Cardiac fibroblast (primary cell): Measurements from ENCODE around the gene HHAT.

Experiments
- DNase-seq, 2 donors: peaks; one replicate each; pipeline versions ENCODE4 v3.0.0 to v3.0.0-alpha.2; 2010; ENCODE audit warnings: low read depth in 2 of 2
- H3K4me3 ChIP-seq, 2 donors: replicated peaks in 1 of 2; 1 replicate in 1 of 2; 2 replicates in 1 of 2; pipeline ENCODE4 v1.5.1; 2011; ENCODE audit warnings: low read depth in 2 of 2, low read length in 2 of 2, mild to moderate bottlenecking in 2 of 2, moderate library complexity in 1 of 2
- TF ChIP-seq, protein P1 (sequence below): IDR thresholded peaks from one replicate; pipeline ENCODE4 v1.5.1; 2011; ENCODE audit warnings: low read depth, mild to moderate bottlenecking, low read length, inconsistent platforms

Gene HHAT

DNA sequence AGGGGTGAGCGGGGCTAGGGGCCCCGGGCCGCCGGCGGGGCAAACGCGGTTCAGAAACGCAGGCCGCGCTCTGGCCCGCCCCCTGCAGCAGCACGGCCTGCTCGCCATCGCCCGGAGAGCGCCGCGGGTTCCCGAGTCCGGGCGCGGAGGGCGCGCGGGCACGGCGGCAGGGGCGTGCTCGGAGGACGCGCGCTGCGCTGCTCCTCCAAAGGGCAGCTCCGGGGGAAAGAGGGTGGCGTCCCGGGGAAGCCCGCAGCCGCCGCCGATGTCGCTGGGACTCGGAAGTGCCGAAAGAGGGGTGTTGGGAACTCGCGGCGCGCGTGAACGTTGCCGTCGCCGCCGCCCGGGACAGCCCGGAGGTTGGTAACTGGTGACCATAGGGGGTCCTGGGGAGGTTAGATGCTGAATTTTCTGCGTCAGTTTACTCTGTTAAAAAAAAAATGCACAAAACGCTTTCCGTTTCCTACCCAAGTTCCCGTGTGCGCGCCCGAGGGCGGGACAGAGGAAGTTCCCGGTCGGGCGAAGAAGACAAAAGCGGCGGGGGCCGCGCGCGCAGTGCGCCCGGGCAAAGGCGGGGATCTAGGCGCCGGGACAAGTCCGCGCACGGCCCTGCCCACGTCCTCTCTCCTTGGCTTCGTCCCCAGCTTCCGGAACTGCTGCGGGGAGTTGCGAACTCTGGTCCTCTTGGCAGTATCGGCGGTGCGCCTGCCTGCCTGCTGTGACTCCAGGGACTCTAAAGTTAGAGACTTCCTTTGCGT lies at the start of gene HHAT:
Gene HHAT (plus strand): TSS at position 157 of the 758 bp plus-strand sequence. CDS start 20,074 bp downstream, outside the sequence.
- TF ChIP-seq, protein P1, sequence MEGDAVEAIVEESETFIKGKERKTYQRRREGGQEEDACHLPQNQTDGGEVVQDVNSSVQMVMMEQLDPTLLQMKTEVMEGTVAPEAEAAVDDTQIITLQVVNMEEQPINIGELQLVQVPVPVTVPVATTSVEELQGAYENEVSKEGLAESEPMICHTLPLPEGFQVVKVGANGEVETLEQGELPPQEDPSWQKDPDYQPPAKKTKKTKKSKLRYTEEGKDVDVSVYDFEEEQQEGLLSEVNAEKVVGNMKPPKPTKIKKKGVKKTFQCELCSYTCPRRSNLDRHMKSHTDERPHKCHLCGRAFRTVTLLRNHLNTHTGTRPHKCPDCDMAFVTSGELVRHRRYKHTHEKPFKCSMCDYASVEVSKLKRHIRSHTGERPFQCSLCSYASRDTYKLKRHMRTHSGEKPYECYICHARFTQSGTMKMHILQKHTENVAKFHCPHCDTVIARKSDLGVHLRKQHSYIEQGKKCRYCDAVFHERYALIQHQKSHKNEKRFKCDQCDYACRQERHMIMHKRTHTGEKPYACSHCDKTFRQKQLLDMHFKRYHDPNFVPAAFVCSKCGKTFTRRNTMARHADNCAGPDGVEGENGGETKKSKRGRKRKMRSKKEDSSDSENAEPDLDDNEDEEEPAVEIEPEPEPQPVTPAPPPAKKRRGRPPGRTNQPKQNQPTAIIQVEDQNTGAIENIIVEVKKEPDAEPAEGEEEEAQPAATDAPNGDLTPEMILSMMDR: no peak
- peak; percentile 79 to 81 for DNase-seq
- peak within 1 kb of the TSS; percentile 68 to 79 for H3K4me3 ChIP-seq

DNA sequence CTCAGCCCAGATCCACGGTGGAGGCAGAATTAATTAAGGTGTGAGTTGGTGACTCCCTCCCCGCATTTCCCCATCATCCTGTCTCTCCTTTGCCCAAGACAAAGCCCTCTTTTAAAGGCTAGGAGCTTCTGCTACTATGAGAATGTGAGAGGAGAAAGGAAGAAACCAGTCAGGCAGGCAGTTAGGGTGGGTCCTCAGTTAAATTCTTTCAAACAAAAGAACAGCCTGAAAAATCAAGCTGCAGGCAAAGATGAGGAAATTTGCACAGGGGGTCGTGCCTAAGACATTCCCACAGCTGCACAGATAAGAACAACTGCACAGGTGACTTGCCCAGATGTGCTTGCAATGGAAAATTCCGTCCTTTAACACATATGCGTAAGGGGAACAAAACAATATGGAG lies 48.5 kb upstream of the HHAT start:
- no peak overlapping the region for H3K4me3 ChIP-seq
- DNase-seq: no peak
- TF ChIP-seq, protein P1: no peak

DNA sequence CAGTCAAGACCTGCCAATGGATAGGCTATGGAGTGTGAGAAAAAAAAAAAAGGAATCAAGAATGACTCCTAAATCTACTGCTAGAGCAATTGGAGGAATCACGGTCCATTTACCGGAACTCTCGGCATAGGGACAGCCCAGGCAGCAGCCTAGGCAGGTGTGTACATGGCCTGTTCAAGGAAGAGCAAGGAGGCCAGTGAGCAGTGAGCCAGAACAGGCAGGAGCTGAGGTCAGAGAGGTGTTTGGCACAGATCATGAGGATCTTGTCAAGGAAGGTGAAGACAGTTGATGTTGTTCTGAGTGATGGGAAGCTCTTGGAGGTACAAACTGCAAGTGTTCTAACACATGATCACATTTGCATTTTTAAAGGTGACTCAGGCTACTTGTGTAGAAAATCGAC lies 40.6 kb upstream of the HHAT start:
- DNase-seq: no peak
- no peak overlapping the region for H3K4me3 ChIP-seq

DNA sequence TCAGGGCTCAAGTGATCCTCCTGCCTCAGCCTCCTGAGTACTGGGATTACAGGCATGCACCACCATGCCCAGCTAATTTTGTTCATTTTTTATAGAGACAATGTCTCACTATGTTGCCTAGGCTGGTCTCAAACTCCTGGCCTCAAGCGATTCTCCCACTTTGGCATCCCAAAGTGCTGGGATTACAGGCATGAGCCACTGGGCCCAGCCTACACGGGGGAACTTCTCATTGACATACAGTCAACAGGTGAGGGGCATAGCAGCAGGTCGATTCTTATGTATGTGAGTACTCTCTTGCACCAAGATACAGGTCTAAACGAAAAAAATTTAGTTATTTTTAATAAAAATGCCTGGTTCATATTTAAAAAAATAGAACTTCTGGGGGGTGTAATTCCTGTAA lies 39.5 kb upstream of the HHAT start:
- H3K4me3 ChIP-seq: no peak overlapping the region
- TF ChIP-seq, protein P1: no peak
- DNase-seq: no peak

More for the DNA sequence above, 40.6 kb upstream of the HHAT start:
- TF ChIP-seq, protein P1: no peak

DNA sequence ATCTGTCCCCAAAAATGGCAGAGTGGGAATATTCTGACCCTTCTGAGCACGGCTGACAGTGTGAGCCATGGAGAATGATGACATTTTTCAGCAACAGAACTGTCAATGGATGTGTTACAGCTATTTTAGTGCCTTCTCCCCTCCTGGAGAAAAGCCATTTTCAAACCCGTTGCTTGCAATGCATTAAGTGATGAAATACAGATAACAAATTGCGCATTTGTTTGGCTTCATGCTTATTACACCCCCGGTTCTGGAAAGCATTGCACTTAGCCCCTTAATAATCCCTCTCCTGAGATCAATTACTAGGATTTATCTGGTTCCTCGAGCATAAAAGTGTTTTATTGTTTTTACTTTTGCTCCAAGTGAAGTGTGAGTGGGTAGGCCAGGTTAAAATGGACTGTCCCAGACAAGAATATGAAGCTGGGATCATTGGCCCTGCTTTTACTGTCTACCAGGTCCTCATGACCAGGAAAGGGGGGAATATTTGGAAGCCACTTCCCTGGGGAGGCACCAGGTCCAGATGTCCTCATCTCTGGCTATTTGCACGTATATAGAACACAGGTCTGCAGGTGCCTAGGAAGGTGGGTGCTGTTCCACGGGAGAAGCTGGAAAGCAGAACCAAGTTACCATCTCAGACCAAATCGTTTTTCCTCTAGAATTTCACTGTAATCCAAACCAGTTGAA lies 37.5 kb upstream of the HHAT start:
- no peak overlapping the region for H3K4me3 ChIP-seq
- TF ChIP-seq, protein P1: no peak
- no peak for DNase-seq

DNA sequence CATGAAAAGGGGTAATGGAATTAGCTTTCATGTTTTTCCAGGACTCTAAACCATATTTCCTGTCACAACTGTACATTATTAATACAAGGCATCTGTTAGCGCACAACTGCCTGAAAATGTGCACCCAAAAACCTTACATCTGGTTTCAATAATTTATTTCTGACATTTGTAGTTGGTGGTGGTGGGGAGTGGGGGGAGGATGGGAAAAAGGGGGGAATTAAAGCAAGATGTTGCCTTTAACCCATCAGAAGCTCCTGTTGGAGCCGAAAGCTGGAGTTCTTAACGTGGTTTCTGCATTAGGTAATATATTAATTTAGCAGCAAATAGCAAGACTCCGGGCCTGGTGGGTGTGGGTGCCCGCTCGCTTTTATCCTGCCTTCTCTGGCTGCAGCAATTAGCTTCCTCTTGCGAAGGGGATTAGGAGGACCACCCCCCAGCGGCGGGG lies 36.9 kb upstream of the HHAT start:
- no peak overlapping the region for H3K4me3 ChIP-seq
- no peak for DNase-seq
- TF ChIP-seq, protein P1: no peak
